ENCODE measurements around the gene CSF3. TPM values are rescaled to one million over a fixed set of nuclear protein-coding genes. Genes with fewer than 3 reads are reported as not detected.

Gene CSF3
- total and polyA plus RNA-seq, 2 donors (not counting 1 experiment from before 2014, with no cell fraction given) = 0.09 TPM; not detected in 1

DNA sequence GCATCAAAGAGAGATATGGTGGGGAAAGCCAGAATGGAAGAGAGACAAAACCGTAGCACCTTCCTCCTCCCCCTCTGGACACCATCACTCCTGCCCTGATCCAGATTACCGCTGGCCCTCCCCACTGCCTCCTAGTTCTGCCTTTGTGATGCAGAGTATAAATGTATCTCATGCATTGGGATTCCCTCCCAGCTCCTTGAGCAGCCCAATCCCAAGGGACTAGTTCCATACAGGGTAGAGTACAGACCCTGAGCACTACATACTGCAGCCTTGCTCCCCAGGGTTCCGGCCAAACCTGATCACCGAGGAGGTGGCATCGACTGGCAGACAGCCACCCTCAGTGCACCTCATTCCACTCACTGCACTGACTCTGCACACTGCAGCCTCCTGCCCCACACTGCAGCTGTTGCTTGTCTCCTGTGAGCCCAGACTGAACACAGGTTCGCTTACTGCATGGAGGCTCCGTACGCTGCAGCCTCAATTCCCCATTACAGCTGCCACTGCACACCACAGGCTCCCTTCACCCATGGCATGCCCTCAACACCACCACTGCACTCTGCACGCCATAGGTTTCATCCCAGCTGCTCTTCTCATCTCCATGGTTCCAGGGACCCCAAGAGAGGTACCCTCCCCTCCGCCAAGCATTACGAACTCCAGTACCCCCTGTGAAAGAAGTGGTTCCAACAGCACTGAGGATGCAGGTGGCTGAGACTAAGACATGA is 45.8 kb downstream of the CSF3 start:
- Histone ChIP-seq H4K20me1 (ENCODE audit: control insufficient read depth, insufficient read depth, low read length, poor library complexity, severe bottlenecking) (peaks cover 15% of the 10 kb centered on the region), H3K4me3 (ENCODE audit: control extremely low read depth in 1 of 5, extremely low read depth in 1 of 5, insufficient read depth in 1 of 5, low read depth in 2 of 5, low read length in 4 of 5) (no peak overlapping the region), H2AFZ (ENCODE audit: insufficient read depth, low read depth, low read length, poor library complexity, severe bottlenecking) (no peak overlapping the region), H3K36me3 (replicated peaks in 1 of 2; ENCODE audit: control extremely low read depth in 1 of 2, control insufficient read depth in 1 of 2, extremely low read depth in 1 of 2, insufficient read depth in 2 of 2, low read length in 1 of 2) (no peaks in the 10 kb centered on the region), H3K4me1 (ENCODE audit: control insufficient read depth in 2 of 2, insufficient read depth in 2 of 2, low read length in 2 of 2) (peaks cover 17 to 23% of the 10 kb centered on the region in 2 donors), H3K4me2 (replicated peaks; ENCODE audit: low read depth, low read length, poor library complexity, severe bottlenecking) (no peak overlapping the region), H3K9ac (ENCODE audit: low read length) (no peak overlapping the region), H3K27ac (ENCODE audit: low read length in 2 of 2) (no peak overlapping the region), H3K27me3 (replicated peaks in 1 of 4; ENCODE audit: control extremely low read depth in 1 of 4, control insufficient read depth in 3 of 4, insufficient read depth in 4 of 4, low read length in 3 of 4) (peaks cover 0 to 14% (median 3%) of the 10 kb centered on the region in 4 experiments), H3K79me2 (ENCODE audit: control insufficient read depth, insufficient read depth, low read length) (peaks cover 43% of the 10 kb centered on the region), H3K9me3 (ENCODE audit: control extremely low read depth in 1 of 3, control insufficient read depth in 2 of 3, insufficient read depth in 1 of 3, low read length in 2 of 3) (no peaks in the 10 kb centered on the region)
- H3K9me3 Mint-ChIP-seq (ENCODE audit: insufficient read depth) = no peaks in the 10 kb centered on the region
- TF ChIP-seq EZH2 (IDR thresholded peaks at IDR 0.05; ENCODE audit: borderline replicate concordance, insufficient read depth, low read depth, low read length, poor library complexity, severe bottlenecking) = no peak
- TF ChIP-seq, protein P1, sequence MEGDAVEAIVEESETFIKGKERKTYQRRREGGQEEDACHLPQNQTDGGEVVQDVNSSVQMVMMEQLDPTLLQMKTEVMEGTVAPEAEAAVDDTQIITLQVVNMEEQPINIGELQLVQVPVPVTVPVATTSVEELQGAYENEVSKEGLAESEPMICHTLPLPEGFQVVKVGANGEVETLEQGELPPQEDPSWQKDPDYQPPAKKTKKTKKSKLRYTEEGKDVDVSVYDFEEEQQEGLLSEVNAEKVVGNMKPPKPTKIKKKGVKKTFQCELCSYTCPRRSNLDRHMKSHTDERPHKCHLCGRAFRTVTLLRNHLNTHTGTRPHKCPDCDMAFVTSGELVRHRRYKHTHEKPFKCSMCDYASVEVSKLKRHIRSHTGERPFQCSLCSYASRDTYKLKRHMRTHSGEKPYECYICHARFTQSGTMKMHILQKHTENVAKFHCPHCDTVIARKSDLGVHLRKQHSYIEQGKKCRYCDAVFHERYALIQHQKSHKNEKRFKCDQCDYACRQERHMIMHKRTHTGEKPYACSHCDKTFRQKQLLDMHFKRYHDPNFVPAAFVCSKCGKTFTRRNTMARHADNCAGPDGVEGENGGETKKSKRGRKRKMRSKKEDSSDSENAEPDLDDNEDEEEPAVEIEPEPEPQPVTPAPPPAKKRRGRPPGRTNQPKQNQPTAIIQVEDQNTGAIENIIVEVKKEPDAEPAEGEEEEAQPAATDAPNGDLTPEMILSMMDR (IDR thresholded peaks at IDR 0.05) = no peak
- ChIA-PET CTCF (interaction anchor here (1.6 to 11.1 kb wide), 5 partner anchors 14 to 108 kb away, joined by 4 to 119 read pairs (median 46); no protein-coding TSS in a partner anchor), POLR2A (interaction anchor here (0.6 to 1.0 kb wide), 2 partner anchors 32 to 79 kb away, joined by 3 to 5 read pairs; partner anchors contain the start of gene CASC3)
- DNase-seq (no peak), ATAC-seq (ENCODE audit: low read depth) (no peak)
- peaks cover 31% of the 10 kb centered on the region for H3K4me1 Mint-ChIP-seq
- intact Hi-C loops (cut with micrococcal nuclease) = no loop called here
- peak overlapping the region; percentile 91 for H3K4me3 Mint-ChIP-seq
- 94% methylated on average over 8 of the region's 11 CpGs for WGBS (ENCODE audit: insufficient coverage)
- H3K27ac Mint-ChIP-seq = peak overlapping the region; percentile 73
- H3K27me3 Mint-ChIP-seq = peaks cover 8% of the 10 kb centered on the region

DNA sequence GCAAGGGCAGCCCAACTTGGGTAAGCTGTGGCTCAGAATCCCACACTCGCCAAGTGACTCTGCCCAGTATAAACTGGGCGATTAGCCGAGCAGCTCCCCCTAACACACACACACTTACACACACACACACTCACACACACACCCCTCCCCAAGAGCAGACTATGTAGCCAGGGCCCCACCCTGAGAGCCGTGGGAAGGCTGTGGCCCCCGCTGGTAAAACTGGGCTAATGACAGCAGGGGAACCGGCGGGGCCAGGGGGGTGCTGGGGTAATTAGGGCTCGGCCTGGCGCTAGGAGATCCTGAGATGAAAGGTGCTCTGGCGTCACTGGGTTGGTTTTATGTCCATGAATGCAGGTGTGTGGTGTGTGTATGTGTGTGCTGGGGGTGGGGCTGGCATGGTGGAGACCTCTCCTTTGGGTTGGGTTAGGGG is 46.4 kb downstream of the CSF3 start:
- peaks cover 8% of the 10 kb centered on the region for H3K27me3 Mint-ChIP-seq
- Histone ChIP-seq H3K79me2 (ENCODE audit: control insufficient read depth, insufficient read depth, low read length) (peaks cover 44% of the 10 kb centered on the region), H3K36me3 (replicated peaks in 1 of 2; ENCODE audit: control extremely low read depth in 1 of 2, control insufficient read depth in 1 of 2, extremely low read depth in 1 of 2, insufficient read depth in 2 of 2, low read length in 1 of 2) (no peaks in the 10 kb centered on the region), H3K4me3 (ENCODE audit: control extremely low read depth in 1 of 5, extremely low read depth in 1 of 5, insufficient read depth in 1 of 5, low read depth in 2 of 5, low read length in 4 of 5) (no peak overlapping the region), H3K27me3 (replicated peaks in 1 of 4; ENCODE audit: control extremely low read depth in 1 of 4, control insufficient read depth in 3 of 4, insufficient read depth in 4 of 4, low read length in 3 of 4) (peaks cover 0 to 10% (median 1%) of the 10 kb centered on the region in 4 experiments), H4K20me1 (ENCODE audit: control insufficient read depth, insufficient read depth, low read length, poor library complexity, severe bottlenecking) (peaks cover 15% of the 10 kb centered on the region), H3K4me2 (replicated peaks; ENCODE audit: low read depth, low read length, poor library complexity, severe bottlenecking) (peak overlapping the region; percentile 79), H3K9me3 (ENCODE audit: control extremely low read depth in 1 of 3, control insufficient read depth in 2 of 3, insufficient read depth in 1 of 3, low read length in 2 of 3) (no peaks in the 10 kb centered on the region), H2AFZ (ENCODE audit: insufficient read depth, low read depth, low read length, poor library complexity, severe bottlenecking) (peak overlapping the region; percentile 97), H3K27ac (ENCODE audit: low read length in 2 of 2) (no peak overlapping the region), H3K4me1 (ENCODE audit: control insufficient read depth in 2 of 2, insufficient read depth in 2 of 2, low read length in 2 of 2) (peaks cover 17 to 23% of the 10 kb centered on the region in 2 donors), H3K9ac (ENCODE audit: low read length) (no peak overlapping the region)
- peaks cover 33% of the 10 kb centered on the region for H3K4me1 Mint-ChIP-seq
- CTCF ChIA-PET = interaction anchor here (0.7 to 11.1 kb wide), 7 partner anchors 14 to 106 kb away, joined by 4 to 119 read pairs (median 5); no protein-coding TSS in a partner anchor
- 90% methylated on average over 8 of the region's 10 CpGs for WGBS (ENCODE audit: insufficient coverage)
- H3K9me3 Mint-ChIP-seq (ENCODE audit: insufficient read depth) = no peaks in the 10 kb centered on the region
- DNase-seq = no peak
- peak overlapping the region; percentile 93 for H3K27ac Mint-ChIP-seq
- POLR2A ChIA-PET = interaction anchor here (0.6 to 2.2 kb wide), 3 partner anchors 25 to 51 kb away, joined by 3 to 14 read pairs (median 3); no protein-coding TSS in a partner anchor
- intact Hi-C loops (cut with micrococcal nuclease) = loop anchor here (1.0 to 2.0 kb wide), 3 partner anchors 7 to 107 kb away; partner anchors contain the start of gene MED24
- peak overlapping the region; percentile 91 for H3K4me3 Mint-ChIP-seq
- no peak for ATAC-seq (ENCODE audit: low read depth)
- no peak for TF ChIP-seq EZH2 (IDR thresholded peaks at IDR 0.05; ENCODE audit: borderline replicate concordance, insufficient read depth, low read depth, low read length, poor library complexity, severe bottlenecking)
- TF ChIP-seq, protein P1 (IDR thresholded peaks at IDR 0.05) = no peak

Measured in B cell (primary cell).